NCI-H2107 (cell line): ENCODE measurements around the gene RTP2.
"Not testable (repeated sequence)": the region's sequence is repeated elsewhere in the genome, so short reads cannot be mapped to it uniquely, and the experiment has no call there.

ENCODE experiments used
- DNase-seq: peaks from one replicate; lab custom pipeline; 2025; lab: John Stamatoyannopoulos, UW

The RTP2 gene

DNA sequence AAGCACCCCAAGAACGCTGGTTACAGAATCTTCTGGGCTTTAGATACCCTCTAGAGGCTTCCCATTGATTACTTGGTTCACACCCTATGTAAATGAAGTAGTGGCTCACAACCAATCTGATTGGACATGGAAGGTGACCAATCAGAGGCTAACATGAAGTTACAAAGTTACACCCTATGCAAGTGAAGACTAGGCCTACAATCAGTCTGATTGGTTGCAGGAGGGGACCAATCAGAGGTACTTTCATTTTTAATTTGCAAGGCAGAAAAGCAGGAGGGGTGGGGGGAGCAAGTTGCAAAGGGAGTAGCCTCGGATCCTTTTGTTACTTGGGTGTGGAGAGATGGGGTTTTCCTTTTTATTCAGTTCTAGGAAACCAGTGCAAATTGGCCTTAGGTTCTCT is 11.1 kb upstream of the RTP2 start:
- no peak for DNase-seq

DNA sequence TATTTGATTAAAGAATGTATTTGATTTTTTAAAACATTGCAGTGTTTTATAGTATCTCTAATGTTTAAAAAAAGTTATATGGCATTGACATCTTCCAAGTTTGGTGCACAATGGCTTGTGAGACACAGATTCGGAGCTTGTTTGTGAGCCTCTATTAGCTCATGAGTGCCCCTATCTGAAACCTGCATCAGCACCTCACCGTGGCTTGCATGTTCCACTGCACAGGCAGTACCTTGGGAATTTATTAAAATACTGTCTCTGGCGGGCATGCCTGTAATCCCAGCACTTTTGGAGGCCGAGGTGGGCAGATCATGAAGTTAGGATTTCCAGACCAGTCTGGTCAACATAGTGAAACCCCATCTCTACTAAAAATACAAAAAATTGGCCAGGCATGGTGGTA is 6.8 kb upstream of the RTP2 start:
- no peak for DNase-seq

DNA sequence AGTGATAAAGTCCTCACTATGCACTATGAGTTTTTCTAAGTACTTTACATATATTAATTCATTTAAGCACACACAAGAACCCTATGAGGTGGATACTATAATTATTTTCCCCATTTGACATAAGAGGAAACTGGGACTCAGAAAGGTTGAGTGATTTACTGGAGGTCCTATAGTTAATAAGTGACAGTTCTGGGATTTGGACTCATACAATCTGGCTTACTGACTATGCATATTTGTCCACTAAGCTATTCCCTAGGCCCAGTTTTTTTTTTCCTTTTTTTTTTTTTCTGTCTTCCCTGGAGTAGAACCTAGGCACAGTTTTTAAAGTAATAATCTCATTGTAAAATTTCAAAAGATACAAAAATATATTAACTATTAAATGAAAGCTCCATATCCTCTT is 6.3 kb upstream of the RTP2 start:
- DNase-seq, result no peak

DNA sequence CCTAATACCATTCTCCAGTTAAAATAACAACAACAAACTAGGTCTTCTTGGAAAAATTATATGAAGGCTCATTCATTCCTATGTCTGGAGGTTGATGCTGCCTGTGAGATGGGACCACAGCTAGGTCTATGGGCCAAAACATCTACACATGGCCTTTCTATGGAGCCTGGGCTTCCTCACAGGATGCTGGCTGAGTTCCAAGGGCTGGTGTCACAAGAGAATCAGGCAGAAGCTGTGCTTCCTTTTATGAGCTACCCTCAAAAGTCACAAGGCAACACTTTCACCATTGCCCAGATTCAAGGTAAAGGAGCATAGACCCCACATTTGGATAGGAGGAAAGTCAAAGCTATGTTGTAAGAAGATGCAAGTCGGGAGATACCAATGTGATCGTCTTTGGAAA is 4.6 kb upstream of the RTP2 start:
- no peak for DNase-seq

DNA sequence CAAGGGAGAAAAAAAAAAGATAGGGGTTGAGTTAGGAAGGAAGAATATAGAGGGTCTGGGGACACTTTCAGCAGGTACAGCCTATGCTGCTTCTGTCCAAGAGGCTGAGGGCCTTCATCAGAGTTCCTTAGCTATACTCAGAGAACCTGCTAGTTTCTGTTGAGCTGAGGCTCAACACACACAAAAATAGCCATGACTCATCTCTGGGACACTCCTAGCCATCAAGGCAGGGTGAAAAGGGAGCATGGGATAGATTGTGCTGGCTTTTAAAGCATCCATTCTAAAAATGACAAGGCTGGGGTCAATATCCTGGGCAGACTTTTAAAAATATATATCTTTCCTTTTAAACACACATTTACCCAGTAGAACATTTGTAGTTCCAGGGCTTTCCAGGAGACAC is 2.8 kb upstream of the RTP2 start:
- no peak for DNase-seq

DNA sequence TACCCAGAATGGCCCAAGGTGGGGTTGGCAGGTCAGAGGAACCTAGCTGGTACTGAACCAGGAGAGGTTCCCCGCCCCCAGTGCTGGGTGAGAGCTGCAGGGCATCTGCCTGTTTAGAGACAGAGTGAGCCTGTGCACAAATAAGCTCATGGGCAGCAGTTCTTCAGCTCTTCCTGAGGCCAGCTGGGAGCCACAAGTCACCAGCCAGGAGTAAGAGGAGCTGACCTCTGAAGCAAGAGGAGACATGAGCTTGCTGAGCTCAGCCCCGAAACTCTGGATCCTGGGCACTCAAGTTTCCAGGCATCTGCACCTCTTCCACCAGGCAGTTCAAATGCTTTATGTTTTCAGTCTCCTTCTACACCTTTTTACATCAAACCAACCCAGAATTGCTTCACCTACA is 2.1 kb downstream of the RTP2 start:
- no peak for DNase-seq

DNA sequence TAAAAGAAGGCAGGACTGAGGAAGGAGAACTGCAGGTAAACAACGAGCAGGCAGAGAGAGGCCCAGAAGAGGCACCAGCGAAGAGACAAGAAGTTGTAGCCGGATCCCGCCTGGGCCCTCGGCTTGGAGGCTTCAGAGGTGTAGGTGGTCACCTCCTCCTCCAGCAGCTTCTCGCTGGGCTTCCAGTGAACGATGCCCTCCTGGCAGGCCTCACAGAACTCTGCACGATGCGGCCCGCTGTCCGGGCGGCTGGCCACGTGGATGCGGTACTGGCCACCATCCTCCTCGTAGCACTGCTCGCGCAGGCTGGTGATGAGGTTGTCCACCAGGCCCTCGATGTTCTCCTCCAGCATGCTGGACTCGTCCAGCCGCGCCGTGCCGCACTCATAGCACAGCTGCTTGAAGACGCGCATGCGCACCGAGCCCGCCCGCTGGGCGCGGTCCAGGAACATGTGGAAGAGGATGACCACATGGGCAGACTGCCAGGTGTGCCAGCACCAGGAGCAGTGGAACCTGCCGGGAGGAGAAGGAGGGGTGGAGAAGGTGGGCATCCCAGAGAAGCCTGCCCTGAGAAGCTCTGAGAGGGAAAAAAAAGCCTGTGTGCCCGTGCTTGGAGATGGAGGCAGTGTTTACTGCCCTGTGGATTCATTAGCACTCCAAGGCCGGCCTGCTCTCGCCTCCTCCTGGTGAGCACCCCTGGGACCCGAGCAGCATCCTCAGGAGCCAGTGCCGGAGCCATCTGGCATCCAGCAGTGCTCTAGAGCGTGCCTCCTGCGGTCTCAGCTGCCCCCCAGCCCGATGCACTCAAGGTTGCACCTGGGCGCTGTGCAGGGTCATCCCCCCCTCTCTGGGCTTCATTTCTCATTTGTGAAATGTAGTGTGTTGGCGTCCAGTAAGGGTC is 3.6 kb downstream of the RTP2 start:
- no peak for DNase-seq

DNA sequence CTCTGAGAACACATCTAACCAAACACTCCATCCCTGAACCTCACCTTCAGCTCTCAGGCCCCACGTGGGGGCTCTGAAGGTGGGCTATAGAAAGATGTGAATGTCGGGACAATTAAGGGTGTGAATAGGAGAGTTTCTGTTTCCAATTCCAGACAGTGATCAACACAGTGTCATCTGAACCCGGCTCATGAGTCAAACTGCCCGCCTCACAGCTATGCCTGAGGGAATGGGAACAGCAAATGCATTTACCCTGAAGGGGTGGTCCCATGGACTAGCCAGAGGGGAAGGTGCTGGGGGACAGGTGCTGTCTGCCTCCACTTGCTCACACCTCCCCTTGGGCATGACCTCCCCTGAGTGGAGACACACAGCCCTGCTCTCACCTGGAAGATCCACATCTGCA is 6.3 kb downstream of the RTP2 start:
- DNase-seq, result no peak

DNA sequence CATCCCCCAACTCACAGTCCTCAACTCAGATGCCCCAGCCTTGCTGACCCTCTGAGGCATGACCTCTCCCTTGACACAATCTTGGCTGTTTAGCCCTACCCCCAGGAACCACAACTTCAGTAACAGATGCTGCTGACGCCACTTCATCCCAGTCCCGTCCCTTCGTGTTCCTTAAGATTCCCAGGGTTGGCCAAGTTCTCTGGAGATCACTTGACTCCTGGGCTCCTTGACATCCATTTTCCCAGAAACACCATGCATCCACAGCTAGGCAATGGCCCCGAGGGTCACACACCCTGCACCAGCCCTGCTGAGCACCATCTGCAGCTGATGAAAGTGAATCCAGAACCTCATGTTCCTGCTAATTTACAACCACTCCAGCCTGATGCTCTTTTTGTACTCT is 6.9 kb downstream of the RTP2 start:
- DNase-seq, result no peak

DNA sequence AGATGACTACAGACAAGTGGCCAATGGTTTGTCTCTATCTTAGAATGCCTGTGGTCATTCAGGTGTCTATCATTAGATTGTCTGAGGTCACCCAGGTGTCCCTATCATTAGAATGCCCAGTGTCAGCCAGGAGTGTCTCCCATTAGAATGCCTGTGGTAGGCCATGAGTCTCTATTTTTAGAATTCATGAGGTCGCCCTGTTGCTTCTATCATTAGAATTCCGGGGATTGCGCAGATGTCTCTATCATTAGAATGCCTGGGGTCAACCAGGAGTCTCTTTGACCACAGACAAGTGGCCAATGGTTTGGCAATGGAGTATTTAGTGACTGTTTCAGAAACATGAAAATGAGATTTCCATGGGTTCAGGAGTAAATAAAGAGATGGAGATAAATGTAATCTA is 7.6 kb downstream of the RTP2 start:
- no peak for DNase-seq

DNA sequence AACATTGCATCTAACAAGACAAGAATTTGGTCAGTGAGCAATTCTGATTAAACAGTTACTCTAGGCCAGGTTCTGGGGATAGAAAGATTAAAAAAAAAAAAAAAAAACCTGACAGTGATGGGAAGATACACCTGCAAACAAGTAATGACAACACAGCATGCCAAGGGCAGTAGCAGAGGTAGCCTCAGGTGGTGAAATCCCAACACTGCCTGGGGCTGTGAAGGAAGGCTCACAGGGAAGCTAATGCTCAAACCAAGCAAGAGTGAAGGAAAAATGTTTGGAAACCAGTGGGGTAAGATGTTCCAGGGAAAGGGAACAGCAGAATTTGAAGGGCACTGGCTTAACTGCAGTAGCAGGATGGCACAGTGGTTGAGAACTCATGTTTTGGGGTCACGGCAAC is 8.9 kb downstream of the RTP2 start:
- no peak for DNase-seq

DNA sequence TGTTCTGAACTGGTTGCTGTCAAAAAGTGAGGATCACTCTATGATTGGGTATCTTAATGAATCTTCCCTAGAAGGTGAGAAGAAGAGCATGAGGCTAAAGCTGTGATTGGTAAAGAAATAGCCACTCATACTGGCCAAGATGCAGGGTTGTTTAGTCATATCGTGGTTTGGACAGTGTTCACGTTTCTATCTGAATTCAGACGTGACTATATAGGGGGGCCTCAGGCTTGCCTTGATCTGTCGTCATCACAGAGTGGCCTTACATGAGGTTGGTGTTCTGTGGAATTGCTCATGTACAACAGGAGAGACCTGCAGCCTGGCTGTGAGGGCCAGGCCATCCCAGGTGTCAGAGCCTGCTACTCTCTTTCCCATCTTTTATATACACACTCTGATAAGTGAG is 12.4 kb downstream of the RTP2 start:
- no peak for DNase-seq

DNA sequence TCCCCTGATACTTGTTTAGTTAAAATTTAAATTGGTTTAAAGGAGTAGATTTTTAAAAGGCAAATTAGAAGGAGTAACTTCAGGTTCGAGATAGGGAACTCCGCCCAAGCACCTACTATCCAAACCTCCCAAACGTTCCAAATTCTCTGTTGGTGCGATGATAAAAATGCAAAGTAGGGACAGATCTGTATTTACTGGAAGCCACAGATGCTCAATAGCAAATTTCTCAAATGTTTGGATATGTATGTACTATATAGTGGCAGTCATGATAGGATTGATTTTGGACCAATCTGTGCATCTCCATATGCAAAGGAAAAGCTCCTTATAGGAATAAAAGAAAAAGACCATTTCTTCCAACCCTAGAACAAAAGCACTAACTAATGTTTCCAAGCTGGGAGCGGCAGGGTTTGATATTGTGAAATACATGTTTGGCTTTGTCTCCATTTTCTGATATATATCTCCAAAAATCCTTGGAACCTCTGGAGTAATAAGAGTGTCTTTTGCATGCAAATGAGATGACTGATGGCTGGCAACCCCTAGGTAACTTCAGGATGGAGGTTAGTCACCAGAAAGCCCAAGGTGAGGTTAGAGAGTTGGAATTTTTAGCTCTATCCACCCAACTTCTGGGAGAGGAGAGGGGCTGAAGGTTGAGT is 15.6 kb downstream of the RTP2 start:
- DNase-seq, result no peak

DNA sequence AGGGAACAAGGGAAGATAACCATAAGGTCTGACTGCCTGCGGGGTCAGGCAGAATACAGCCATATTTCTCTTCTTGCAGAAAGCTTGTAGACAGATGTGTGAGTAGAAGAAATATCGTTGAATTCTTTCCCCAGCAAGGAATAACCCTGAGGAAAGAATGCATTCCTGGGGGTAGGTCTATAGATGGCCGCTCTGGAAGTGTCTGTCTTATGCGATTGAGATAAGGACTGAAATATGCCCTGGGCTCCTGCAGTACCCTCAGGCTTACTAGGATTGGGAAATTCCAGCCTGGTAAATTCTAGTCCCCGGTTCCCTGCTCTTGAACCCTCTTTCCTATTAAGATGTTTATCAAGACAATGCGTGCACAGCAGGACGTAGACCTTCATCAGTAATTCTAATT is 16.4 kb downstream of the RTP2 start:
- no peak for DNase-seq

DNA sequence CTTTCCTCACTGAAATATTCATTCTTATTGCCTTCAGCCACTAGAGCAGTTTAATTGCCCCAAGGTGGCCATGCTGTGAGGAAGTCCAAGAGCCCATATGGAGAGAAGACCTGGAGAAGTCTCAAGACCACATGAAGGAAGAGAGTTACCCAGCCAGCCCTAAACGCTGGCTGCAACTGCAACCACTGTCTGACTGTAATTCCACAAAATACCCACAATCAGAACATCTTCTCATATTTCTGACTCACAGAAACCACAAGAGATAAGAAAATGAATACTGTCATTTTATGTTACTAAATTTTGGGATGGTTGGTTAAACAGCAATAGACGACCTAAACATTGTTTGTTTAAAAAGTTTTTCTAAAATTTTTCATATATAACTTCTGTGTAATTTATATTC is 17.5 kb downstream of the RTP2 start:
- no peak for DNase-seq

DNA sequence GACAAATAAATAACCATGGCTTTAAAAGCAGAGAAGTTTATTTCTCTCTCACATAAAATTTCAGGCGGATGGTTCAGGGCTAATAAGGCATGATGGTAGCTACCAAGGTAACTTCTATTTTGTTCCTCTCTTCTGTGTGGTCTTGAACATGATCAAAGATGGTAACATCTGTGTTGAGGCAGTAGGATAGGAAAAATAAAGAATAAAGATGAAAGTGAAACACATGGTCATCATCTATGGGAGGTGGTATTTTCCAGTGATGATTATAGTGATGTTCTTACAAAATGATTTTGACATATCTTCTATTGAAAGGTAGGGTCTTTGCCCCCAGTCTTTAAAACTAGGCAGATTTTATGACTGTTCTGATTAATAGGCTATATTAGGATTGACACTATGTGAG is 17.9 kb downstream of the RTP2 start:
- no peak for DNase-seq

DNA sequence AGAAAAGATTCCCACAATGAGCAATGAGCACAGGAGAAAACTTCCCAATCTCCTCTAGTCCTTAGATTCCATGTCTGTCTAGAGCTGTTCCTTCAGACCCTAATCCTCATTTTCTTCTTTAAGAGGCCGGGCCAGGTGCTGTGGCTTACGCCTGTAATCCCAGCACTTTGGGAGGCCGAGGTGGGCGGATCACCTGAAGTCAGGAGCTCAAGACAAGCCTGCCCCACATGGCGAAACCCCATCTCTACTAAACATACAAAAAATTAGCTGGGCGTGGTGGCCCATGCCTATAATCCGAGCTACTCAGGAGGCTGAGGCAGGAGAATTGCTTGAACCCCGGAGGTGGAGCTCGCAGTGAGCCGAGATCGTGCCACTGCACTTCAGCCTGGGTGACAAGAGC is 20.6 kb downstream of the RTP2 start:
- not testable (repeated sequence) for DNase-seq

DNA sequence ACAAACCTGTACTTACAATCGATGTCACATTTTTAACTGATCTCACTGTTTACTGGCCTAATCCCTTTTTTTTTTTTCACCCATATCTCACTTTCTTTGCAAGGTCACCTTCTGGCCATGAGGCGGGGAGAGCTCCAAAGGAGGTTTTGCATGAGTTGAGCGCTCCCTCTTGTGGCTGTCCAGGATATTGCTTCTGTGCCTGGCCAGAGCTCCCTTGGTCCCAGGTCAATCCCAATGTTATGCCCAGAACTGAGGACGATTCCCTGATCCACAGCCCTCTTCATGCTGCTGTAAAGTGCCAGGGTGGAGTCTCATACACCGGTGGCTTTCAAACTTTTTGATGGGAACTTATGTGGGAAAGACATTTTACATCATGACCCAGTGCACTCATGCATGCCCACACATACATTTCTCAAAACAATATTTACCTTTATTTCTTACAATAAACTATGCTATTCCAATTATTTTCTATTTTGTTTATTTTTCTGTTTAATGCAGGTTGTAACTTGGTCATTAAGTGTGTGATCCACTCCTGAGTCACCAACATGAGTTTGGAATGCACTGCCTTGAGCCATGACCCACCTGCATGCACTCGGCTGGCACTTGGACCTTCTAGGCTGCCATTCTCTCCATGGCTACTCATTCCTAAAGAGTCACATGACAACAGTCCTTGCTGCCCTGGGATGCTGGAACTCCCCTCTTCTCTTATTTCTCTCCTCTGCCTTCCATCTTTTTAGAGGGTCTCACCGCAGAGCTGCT is 22.5 kb downstream of the RTP2 start:
- DNase-seq, result peak; percentile 82

DNA sequence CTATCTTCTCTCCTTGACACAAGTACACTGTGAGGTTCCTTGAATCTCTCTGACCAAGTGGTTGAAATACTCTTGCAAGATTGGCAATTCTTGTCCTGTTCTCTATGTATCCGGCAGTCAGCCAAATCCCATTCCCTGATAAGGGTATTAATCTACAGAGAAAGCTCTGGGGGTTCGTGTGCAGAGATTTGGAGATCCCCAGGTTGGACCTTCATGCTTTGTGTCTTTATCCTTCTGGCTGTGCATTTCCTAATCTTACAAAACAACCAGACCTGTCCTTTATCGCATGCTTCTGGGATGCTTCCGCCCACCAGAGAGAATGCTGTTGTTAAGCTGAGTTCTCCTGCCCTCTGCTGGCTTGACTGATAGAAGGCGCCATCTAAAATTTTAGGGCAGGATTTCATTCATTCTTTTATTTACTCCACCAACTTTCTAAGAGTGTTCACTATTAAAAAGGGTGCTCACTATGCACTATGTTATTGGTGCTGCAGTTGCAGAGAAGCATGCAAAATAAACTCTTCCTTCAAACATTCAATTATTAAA is 23.6 kb downstream of the RTP2 start:
- DNase-seq, result peak; percentile 54

DNA sequence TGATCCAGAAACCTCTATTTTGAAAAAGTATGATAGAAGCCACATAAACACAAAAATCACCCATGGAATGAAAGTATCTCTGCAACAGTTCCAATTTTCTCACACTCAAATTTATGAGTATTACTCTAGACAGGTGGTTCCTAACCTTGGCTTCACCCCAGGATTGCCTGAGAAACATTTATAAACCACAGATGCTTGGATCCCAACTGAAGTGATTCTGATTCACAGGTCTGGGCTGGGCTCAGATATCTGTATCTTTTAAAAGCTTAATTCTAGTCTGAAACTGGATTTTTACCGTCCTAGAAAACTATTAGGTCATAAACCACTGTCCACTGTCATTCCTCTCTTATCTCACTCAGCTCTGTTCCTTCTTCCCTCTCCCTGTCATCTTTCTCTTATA is 24.8 kb downstream of the RTP2 start:
- DNase-seq, result no peak

DNA sequence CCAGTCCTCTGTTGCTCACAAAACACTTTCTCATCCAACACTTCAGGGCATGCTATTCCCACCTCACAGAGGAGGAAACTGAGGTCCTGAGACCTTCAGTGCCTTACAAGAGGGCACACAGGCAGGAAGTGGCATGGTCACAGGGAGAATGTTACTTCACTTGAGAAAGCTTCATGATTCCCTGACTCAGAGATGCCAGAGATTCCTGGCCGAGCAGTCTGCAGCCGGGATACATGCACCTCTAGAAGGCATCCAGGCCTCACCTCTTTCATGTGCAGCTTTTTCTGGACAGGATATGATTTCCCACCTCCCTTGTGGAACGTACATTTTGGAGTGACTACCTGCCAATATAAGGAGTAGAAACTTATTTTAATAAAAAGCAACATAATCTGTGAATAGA is 29.3 kb downstream of the RTP2 start:
- no peak for DNase-seq

DNA sequence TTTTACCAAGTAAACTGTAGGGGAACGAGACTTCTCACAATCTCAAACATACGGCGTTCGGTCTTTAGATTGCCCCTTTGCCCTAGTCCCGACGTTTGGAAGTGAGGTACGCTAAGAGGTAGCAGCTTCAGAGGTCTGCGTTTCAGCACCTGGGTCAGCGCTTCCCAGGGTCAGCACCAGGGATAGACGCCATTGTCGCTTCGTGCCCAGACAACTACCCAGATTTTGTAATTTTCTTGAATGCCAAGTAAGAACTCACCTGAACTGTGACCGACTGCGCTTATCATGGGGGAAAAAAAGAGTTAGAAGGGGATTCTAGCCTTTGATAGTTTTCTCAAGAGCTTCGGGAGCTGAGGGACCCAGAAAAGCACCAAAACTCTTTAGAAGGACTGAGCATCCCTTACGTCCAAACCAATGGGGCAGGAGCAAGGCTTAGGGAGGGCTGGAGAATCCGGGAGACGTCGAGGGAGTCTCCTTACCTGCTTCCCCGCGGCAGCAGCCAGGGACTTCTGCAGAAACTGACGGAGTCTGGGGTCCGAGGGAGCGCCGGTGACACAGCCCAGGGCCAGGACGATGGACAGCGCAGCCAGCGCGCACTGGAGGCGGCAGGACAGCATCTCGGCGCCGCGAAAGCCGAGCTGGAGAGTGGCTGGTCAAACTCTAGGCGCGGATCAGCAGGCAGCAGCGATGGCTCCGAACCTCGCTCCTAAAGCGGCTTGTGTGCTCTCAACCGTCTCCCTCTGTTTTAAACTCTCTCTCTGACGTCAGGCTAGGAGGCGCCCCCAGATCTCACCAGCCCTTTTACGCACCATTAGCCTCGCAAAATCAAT is 32.5 kb downstream of the RTP2 start, which contains the start of gene SST:
TSS of gene SST (minus strand) at position 720 of the 830 bp plus-strand sequence. CDS start at position 617, 103 bp downstream.
- DNase-seq, result no peak
